Kidney (tissue), 14 donors: Measurements from ENCODE around the gene MOSPD3. TPM values are rescaled to one million over a fixed set of nuclear protein-coding genes. Genes with fewer than 3 reads are reported as not detected.

Source experiments
- DNase-seq, 5 donors: peaks; one replicate each; pipeline ENCODE4 v3.0.0-alpha.2; 2013 to 2020
- FAIRE-seq: peaks from 2 replicates; lab custom pipeline; 2012; peaks lifted over from hg19 to GRCh38; lab: Jason Lieb, UNC
- H3K27ac ChIP-seq, 2 donors: one replicate each; pipeline ENCODE4 v1.7.0; 2013; ENCODE audit warnings: low read depth in 2 of 2, low read length in 2 of 2, inconsistent platforms in 1 of 2
- H3K27me3 ChIP-seq: one replicate; pipeline ENCODE4 v1.7.1; 2013; ENCODE audit warnings: low read length, inconsistent platforms; ENCODE audit not compliant: control insufficient read depth, insufficient read depth
- H3K36me3 ChIP-seq, 3 donors: one replicate each; pipeline versions ENCODE4 v1.7.0 to v1.7.1; 2013; ENCODE audit warnings: low read length in 3 of 3, control low read depth in 1 of 3, inconsistent platforms in 1 of 3; ENCODE audit not compliant: insufficient read depth in 3 of 3, control insufficient read depth in 2 of 3
- H3K4me1 ChIP-seq, 3 donors: one replicate each; pipeline versions ENCODE4 v1.7.0 to v1.7.1; 2013; ENCODE audit warnings: low read length in 3 of 3, inconsistent platforms in 1 of 3, low read depth in 1 of 3; ENCODE audit not compliant: control insufficient read depth in 2 of 3, insufficient read depth in 2 of 3
- H3K4me3 ChIP-seq, 3 donors: one replicate each; pipeline versions ENCODE4 v1.7.0 to v1.8.1; 2013; ENCODE audit warnings: low read length in 3 of 3, control low read depth in 1 of 3, inconsistent platforms in 1 of 3
- H3K9ac ChIP-seq, 3 donors: one replicate each; pipeline versions ENCODE4 v1.7.0 to v1.7.1; 2013; ENCODE audit warnings: low read length in 3 of 3, control low read depth in 1 of 3, inconsistent platforms in 1 of 3
- H3K9me3 ChIP-seq, 3 donors: one replicate each; pipeline versions ENCODE4 v1.7.0 to v1.7.1; 2013; ENCODE audit warnings: low read length in 3 of 3, control low read depth in 1 of 3, inconsistent platforms in 1 of 3; ENCODE audit not compliant: control insufficient read depth in 2 of 3, insufficient read depth in 1 of 3
- intact Hi-C: fragments of 100-400 bp; cut with DNase I; formaldehyde crosslinking; loops from one replicate; pipeline ENCODE4 v1.11.1; 2022
- polyA plus RNA-seq: library from polyadenylated mRNA; stranded (reverse); fragments of 350-450 nt; fragmentation: Illumina TruSeq; extraction: RNeasy Lipid Tissue Mini Kit (QIAGEN cat#74804); gene quantifications from one replicate; pipeline ENCODE4 v1.2.3, GENCODE V29; 2014; ENCODE audit warnings: low read depth, low replicate concordance; ENCODE audit not compliant: insufficient read depth
- total RNA-seq: library from RNA; stranded (reverse); fragmentation: NEBNext Ultra II Directional; extraction: Animal tissue kit (Norgen Biotek cat#: 25700); gene quantifications from one replicate; pipeline ENCODE4 v1.2.1, GENCODE V29; 2021
- TF ChIP-seq, protein P1 (sequence below): IDR thresholded peaks from 3 replicates; pipeline ENCODE4 v1.5.1; 2012; ENCODE audit warnings: mild to moderate bottlenecking, moderate library complexity, borderline replicate concordance; ENCODE audit not compliant: insufficient read depth; ENCODE audit errors: extremely low read depth
- donor health status: control.
- donor health status: control.
- donor health status: control.
- donor health status: control.
- donor health status: control.
- donor health status: DM: yes; HTN: yes; CAD: no.
- donor health status: Normal renal cell carcinoma (clear cell type).

MOSPD3 gene
- total and polyA plus RNA-seq, 2 donors from 2014 or later = 18.2 to 30.6 TPM

- H3K4me3 ChIP-seq = no peak overlapping the region
- intact Hi-C loops = no loop called here
- peak in 4 of 5 donors; percentile 70 to 86 (median 80) for DNase-seq
- H3K9me3 ChIP-seq = no peaks in the 10 kb centered on the region
- no peak for FAIRE-seq
- TF ChIP-seq, protein P1, sequence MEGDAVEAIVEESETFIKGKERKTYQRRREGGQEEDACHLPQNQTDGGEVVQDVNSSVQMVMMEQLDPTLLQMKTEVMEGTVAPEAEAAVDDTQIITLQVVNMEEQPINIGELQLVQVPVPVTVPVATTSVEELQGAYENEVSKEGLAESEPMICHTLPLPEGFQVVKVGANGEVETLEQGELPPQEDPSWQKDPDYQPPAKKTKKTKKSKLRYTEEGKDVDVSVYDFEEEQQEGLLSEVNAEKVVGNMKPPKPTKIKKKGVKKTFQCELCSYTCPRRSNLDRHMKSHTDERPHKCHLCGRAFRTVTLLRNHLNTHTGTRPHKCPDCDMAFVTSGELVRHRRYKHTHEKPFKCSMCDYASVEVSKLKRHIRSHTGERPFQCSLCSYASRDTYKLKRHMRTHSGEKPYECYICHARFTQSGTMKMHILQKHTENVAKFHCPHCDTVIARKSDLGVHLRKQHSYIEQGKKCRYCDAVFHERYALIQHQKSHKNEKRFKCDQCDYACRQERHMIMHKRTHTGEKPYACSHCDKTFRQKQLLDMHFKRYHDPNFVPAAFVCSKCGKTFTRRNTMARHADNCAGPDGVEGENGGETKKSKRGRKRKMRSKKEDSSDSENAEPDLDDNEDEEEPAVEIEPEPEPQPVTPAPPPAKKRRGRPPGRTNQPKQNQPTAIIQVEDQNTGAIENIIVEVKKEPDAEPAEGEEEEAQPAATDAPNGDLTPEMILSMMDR = peak; percentile 9
- no peaks in the 10 kb centered on the region for H3K36me3 ChIP-seq
- H3K4me1 ChIP-seq = peaks cover 0 to 4% (median 0%) of the 10 kb centered on the region in 3 donors
- peak overlapping the region in 1 of 2 donors; percentile 51 for H3K27ac ChIP-seq
- H3K9ac ChIP-seq = peak overlapping the region in 1 of 3 donors; percentile 26
- no peaks in the 10 kb centered on the region for H3K27me3 ChIP-seq
Observed at GRCh38 chr7:100568896-100569844, 43.2 kb upstream of the MOSPD3 start.

GRCh38 chr7:100570954-100571828, 41.1 kb upstream of the MOSPD3 start:
- Histone ChIP-seq H3K4me3 (no peak overlapping the region), H3K27me3 (no peaks in the 10 kb centered on the region), H3K4me1 (peaks cover 0 to 4% (median 0%) of the 10 kb centered on the region in 3 donors), H3K27ac (no peak overlapping the region), H3K9me3 (no peaks in the 10 kb centered on the region), H3K36me3 (peaks cover 0 to 6% (median 3%) of the 10 kb centered on the region in 3 donors), H3K9ac (no peak overlapping the region)
- DNase-seq = peak in 4 of 5 donors; percentile 62 to 83 (median 70)
- TF ChIP-seq, protein P1 = no peak
- no peak for FAIRE-seq
- intact Hi-C loops = loop anchor here (10.0 kb wide), 1 partner anchor 114 kb away; no protein-coding TSS in a partner anchor

DNA sequence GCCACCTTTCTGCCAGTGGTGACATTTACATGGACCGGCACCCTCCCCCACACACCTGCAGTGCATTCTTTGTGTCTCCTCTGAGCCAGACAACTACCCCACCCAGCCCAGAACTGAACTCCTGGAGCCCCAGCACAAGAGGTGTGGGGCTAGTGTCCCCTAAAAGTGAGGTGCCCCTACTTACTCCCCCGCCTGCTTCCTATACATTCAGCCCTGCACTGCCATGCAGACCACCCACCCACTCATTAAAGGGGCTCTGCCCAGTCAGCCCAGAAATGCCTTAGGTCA, 40.6 kb upstream of the MOSPD3 start:
- TF ChIP-seq, protein P1 = no peak
- Histone ChIP-seq H3K27ac (no peak overlapping the region), H3K4me1 (peaks cover 0 to 4% (median 0%) of the 10 kb centered on the region in 3 donors), H3K9ac (no peak overlapping the region), H3K9me3 (no peaks in the 10 kb centered on the region), H3K4me3 (no peak overlapping the region), H3K27me3 (no peaks in the 10 kb centered on the region), H3K36me3 (peaks cover 0 to 12% (median 5%) of the 10 kb centered on the region in 3 donors)
- DNase-seq = peak in 1 of 5 donors; percentile 58
- intact Hi-C loops = loop anchor here (10.0 kb wide), 1 partner anchor 113 kb away; no protein-coding TSS in a partner anchor
- no peak for FAIRE-seq
